Activated naive CD4-positive, alpha-beta T cell treated with anti-CD3 and anti-CD28 coated beads, Interleukin-2, amount 50 U/mL, for 24 hours (primary cell): ENCODE data around the gene OSBP2.

Source experiments
- H3K27ac Mint-ChIP-seq: one replicate; pipeline ENCODE4 v1.8.0; 2021; ENCODE audit warnings: mild to moderate bottlenecking, mixed read lengths
- H3K27me3 Mint-ChIP-seq: one replicate; pipeline ENCODE4 v1.8.0; 2021; ENCODE audit warnings: mixed read lengths
- H3K36me3 Mint-ChIP-seq: one replicate; pipeline ENCODE4 v1.8.0; 2021; ENCODE audit warnings: mixed read lengths
- H3K4me1 Mint-ChIP-seq: one replicate; pipeline ENCODE4 v1.8.0; 2021; ENCODE audit warnings: mixed read lengths
- H3K4me3 Mint-ChIP-seq: one replicate; pipeline ENCODE4 v1.8.0; 2021; ENCODE audit warnings: mild to moderate bottlenecking, mixed read lengths
- H3K9me3 Mint-ChIP-seq: one replicate; pipeline ENCODE4 v1.8.0; 2021; ENCODE audit warnings: mixed read lengths

Gene OSBP2

GRCh38 chr22:30855677-30856518 lies 161.2 kb downstream of the OSBP2 start:
- Mint-ChIP-seq H3K9me3 (peaks cover 9% of the 10 kb centered on the region), H3K4me1 (no peaks in the 10 kb centered on the region), H3K36me3 (no peaks in the 10 kb centered on the region), H3K27me3 (no peaks in the 10 kb centered on the region), H3K27ac (no peak overlapping the region), H3K4me3 (no peak overlapping the region)

DNA sequence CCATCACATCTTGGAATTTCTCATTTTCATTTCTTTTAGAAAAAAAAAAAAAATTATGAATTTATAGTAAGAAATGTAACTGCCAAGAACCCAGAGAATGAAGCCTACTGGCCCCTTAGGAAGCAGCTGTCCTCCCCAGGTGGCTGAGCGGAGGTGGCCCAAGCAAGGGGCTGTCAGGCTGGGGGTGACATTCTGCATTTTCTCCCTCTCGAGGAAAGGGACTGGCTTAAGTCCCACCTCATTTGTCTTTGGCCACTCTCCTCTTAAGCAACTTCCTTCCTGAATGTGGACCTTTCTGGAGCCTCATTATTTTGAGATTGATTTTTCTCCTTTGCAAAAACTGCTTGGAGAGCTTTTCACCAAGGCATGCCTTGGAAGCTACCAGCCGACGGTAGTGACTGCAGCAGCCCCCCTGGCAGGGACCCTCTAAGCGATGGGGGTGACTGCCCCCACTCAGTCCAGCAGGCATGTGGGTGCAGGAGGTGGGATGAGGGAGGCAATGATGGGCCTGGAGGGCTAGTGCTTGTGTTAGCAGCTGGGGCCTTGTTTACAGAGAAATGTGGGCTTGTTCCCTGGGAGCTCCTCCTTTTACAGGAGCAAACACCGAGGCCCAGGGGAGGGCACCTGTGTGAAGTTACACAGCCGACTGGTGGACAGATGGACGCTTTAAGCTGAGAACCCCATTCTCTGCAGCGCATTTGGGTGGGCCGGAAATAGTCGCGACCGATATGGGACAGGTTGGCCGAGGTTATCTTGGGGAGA lies 162.2 kb downstream of the OSBP2 start:
- H3K9me3 Mint-ChIP-seq: peaks cover 9% of the 10 kb centered on the region
- no peaks in the 10 kb centered on the region for H3K27me3 Mint-ChIP-seq
- no peak overlapping the region for H3K4me3 Mint-ChIP-seq
- H3K4me1 Mint-ChIP-seq: no peaks in the 10 kb centered on the region
- H3K36me3 Mint-ChIP-seq: no peaks in the 10 kb centered on the region
- no peak overlapping the region for H3K27ac Mint-ChIP-seq

DNA sequence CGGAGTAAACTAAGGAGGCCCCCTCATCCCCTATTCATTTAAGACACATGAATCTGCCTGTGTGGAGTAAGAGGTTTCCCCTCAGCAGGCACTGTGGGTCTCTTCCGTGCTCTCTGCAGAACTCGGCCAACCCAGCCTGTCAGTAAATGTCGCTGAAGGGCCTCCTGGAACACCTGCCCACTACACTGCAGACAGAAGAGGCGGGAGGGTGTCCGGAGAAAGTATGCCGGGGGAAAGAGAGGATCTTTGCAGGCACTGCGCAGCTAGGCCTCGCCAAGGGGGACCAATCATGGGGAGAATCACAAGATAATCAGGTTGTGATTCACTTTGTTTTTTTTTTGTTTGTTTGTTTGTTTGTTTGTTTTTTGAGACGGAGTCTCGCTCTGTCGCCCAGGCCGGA lies 163.1 kb downstream of the OSBP2 start:
- no peak overlapping the region for H3K27ac Mint-ChIP-seq
- peaks cover 6% of the 10 kb centered on the region for H3K9me3 Mint-ChIP-seq
- H3K27me3 Mint-ChIP-seq: no peaks in the 10 kb centered on the region
- H3K4me1 Mint-ChIP-seq: no peaks in the 10 kb centered on the region
- H3K4me3 Mint-ChIP-seq: no peak overlapping the region
- H3K36me3 Mint-ChIP-seq: no peaks in the 10 kb centered on the region

DNA sequence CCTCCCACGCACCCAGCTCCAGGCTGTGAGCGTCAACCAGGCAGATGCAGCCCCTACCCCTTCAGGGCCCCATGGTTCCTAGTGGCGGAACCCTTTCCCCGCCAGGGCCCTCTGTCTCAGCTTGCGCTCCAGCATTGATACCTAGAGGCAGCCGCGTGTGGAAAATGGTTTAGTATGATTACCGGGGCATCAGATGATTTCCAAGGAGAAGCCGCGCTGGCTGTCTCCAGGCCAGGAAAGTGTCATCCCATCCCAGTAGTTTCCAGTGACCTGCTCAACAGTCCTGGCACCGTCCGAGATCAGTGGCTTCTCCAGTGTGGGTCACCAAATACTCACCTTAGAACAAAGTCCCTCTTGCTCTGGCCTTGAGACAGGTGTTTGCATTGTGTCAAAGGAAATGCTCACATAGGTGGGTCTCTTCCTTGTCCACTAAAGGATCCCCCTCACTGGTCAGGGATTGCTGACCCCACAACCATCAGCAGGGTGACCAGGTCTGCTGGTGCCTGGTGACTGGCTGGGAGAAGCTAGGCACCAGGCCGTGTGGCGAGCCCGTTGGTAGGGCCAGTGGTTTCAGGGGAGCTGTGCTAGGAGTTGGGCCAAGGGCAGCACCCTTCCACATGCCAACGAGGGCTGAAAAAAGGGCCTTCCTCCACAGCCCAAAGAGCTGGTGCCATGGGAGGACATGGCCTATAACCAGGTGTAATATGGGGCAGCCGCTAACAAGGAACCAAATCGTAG lies 164.5 kb downstream of the OSBP2 start:
- H3K4me1 Mint-ChIP-seq: no peaks in the 10 kb centered on the region
- H3K27me3 Mint-ChIP-seq: no peaks in the 10 kb centered on the region
- H3K36me3 Mint-ChIP-seq: no peaks in the 10 kb centered on the region
- no peaks in the 10 kb centered on the region for H3K9me3 Mint-ChIP-seq
- no peak overlapping the region for H3K4me3 Mint-ChIP-seq
- no peak overlapping the region for H3K27ac Mint-ChIP-seq

- Mint-ChIP-seq H3K9me3 (no peaks in the 10 kb centered on the region), H3K27me3 (no peaks in the 10 kb centered on the region), H3K36me3 (no peaks in the 10 kb centered on the region), H3K4me1 (no peaks in the 10 kb centered on the region), H3K27ac (no peak overlapping the region), H3K4me3 (no peak overlapping the region)
Observed at GRCh38 chr22:30859714-30860095, 165.0 kb downstream of the OSBP2 start.

- H3K27ac Mint-ChIP-seq: no peak overlapping the region
- no peaks in the 10 kb centered on the region for H3K27me3 Mint-ChIP-seq
- H3K4me1 Mint-ChIP-seq: no peaks in the 10 kb centered on the region
- H3K4me3 Mint-ChIP-seq: no peak overlapping the region
- no peaks in the 10 kb centered on the region for H3K36me3 Mint-ChIP-seq
- H3K9me3 Mint-ChIP-seq: no peaks in the 10 kb centered on the region
Observed at GRCh38 chr22:30860176-30861105, 165.8 kb downstream of the OSBP2 start.

- H3K4me3 Mint-ChIP-seq: no peak overlapping the region
- H3K36me3 Mint-ChIP-seq: no peaks in the 10 kb centered on the region
- H3K4me1 Mint-ChIP-seq: no peaks in the 10 kb centered on the region
Observed at GRCh38 chr22:30861131-30861530, 166.5 kb downstream of the OSBP2 start.

GRCh38 chr22:30861688-30862552 lies 167.2 kb downstream of the OSBP2 start:
- Mint-ChIP-seq H3K9me3 (no peaks in the 10 kb centered on the region), H3K27ac (no peak overlapping the region), H3K36me3 (no peaks in the 10 kb centered on the region), H3K4me3 (no peak overlapping the region), H3K27me3 (no peaks in the 10 kb centered on the region), H3K4me1 (no peaks in the 10 kb centered on the region)

More at GRCh38 chr22:30861131-30861530, 166.5 kb downstream of the OSBP2 start:
- Mint-ChIP-seq H3K27ac (no peak overlapping the region), H3K9me3 (no peaks in the 10 kb centered on the region), H3K27me3 (no peaks in the 10 kb centered on the region)

- no peaks in the 10 kb centered on the region for H3K36me3 Mint-ChIP-seq
Observed at GRCh38 chr22:30863081-30863833, 168.6 kb downstream of the OSBP2 start.

GRCh38 chr22:30864441-30865420 lies 170.1 kb downstream of the OSBP2 start:
- Mint-ChIP-seq H3K27ac (no peak overlapping the region), H3K27me3 (no peaks in the 10 kb centered on the region), H3K4me3 (no peak overlapping the region), H3K9me3 (no peaks in the 10 kb centered on the region), H3K36me3 (no peaks in the 10 kb centered on the region), H3K4me1 (no peaks in the 10 kb centered on the region)

More at GRCh38 chr22:30863081-30863833, 168.6 kb downstream of the OSBP2 start:
- Mint-ChIP-seq H3K9me3 (no peaks in the 10 kb centered on the region), H3K4me3 (no peak overlapping the region), H3K27me3 (no peaks in the 10 kb centered on the region), H3K27ac (no peak overlapping the region), H3K4me1 (no peaks in the 10 kb centered on the region)

- Mint-ChIP-seq H3K27ac (no peak overlapping the region), H3K36me3 (no peaks in the 10 kb centered on the region), H3K4me3 (no peak overlapping the region), H3K9me3 (no peaks in the 10 kb centered on the region), H3K27me3 (no peaks in the 10 kb centered on the region), H3K4me1 (no peaks in the 10 kb centered on the region)
Observed at GRCh38 chr22:30865656-30866055, 171.0 kb downstream of the OSBP2 start.

- Mint-ChIP-seq H3K36me3 (no peaks in the 10 kb centered on the region), H3K4me3 (no peak overlapping the region), H3K4me1 (no peaks in the 10 kb centered on the region), H3K27me3 (no peaks in the 10 kb centered on the region), H3K27ac (no peak overlapping the region), H3K9me3 (no peaks in the 10 kb centered on the region)
Observed at GRCh38 chr22:30866216-30866615, 171.5 kb downstream of the OSBP2 start.

DNA sequence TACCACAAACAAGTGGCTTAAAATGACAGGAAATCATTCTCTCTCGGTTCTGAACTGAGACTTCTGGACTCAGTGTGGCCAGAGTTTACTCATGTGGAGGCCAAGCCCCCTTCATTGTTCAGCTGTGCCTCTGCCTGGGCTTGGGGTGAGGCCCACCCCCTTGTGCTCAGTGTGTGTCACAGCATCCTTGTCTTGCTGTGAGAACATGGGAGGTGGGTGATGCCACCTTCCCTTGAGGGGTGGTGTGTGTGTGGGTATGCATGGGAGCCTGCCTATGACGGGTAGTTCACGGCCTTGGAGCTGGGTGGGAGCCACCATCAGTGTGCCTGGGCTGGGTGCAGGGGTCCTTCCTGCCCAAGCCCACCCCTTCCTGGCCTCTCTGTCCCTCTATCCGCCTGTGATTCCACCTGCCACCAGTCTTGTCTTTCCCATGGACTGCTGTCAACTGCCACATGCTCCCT lies 172.2 kb downstream of the OSBP2 start:
- H3K9me3 Mint-ChIP-seq: no peaks in the 10 kb centered on the region
- no peak overlapping the region for H3K27ac Mint-ChIP-seq
- no peaks in the 10 kb centered on the region for H3K27me3 Mint-ChIP-seq
- no peak overlapping the region for H3K4me3 Mint-ChIP-seq
- no peaks in the 10 kb centered on the region for H3K36me3 Mint-ChIP-seq
- H3K4me1 Mint-ChIP-seq: no peaks in the 10 kb centered on the region
